GM18907 (cell line): Measurements from ENCODE around the gene CCDC74A.
"Not testable (repeated sequence)": the region's sequence is repeated elsewhere in the genome, so short reads cannot be mapped to it uniquely, and the experiment has no call there.

Experiments
- ATAC-seq: cut with Tn5 transposase; IDR thresholded peaks from one replicate; pipeline ENCODE4 v1.9.1; 2021; ENCODE audit warnings: mild to moderate bottlenecking, moderate library complexity; ENCODE audit not compliant: unreplicated experiment

Gene CCDC74A

DNA sequence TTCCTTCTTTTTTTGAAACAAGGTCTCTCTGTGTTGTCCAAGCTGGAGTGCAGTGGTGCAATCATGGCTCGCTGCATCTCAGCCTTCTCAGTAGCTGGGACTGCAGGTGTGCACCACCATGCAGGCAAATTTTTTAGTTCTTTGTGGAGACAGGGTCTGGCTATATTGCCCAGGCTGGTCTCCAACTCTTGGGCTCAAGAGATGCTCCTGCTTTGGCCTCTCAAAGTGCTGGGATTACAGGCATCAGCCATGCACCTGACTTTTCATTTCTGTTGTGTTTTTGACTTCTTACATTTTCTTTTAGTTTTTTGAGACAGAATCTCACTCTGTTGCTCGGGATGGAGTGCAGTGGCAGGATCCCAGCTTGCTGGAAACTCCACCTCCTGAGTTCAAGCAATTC is 2.4 kb upstream of the CCDC74A start:
- ATAC-seq, result not testable (repeated sequence)

DNA sequence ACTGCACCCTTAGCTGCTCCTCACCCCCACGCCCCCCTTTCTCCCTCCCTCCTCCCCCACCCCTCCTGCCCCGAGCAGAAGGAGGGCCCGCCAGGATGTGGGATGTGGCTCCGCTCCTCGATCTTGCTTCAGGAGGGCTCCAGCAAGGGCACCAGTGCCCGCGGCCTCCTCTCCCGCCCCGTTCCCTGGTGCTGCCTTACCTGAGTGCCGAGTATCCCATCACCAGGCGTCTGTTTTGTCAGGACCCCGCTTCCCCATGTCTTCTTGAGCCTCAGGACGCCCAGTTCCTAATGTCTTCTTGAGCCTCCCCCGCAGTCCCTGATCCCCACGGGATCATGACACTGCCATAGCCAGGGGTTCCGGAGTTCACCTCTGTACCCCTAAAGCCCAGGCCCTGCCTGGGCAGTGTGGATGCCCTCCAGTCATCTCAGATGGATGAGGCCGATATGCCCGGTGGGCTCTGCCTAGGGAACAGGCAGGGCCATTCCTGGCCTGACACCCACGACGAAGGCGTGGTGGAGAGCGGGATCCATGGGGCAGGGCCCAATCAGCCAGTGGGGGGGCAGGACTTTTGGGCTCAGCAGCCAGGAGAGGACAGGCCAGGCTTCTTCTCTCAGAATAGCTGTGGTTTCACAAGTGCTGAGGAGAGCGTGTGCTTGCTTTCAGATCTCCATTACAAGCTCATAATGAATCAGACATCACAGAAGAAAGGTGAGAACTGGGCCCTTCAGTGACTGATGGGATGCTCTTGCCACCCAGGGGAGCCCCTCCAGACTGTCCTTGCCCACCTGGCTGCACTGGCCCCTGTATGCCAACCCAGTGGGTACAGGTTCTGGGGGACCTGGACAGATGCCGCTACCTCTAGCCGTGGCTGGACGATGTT is 1.5 kb downstream of the CCDC74A start:
- peak; percentile 63 for ATAC-seq

DNA sequence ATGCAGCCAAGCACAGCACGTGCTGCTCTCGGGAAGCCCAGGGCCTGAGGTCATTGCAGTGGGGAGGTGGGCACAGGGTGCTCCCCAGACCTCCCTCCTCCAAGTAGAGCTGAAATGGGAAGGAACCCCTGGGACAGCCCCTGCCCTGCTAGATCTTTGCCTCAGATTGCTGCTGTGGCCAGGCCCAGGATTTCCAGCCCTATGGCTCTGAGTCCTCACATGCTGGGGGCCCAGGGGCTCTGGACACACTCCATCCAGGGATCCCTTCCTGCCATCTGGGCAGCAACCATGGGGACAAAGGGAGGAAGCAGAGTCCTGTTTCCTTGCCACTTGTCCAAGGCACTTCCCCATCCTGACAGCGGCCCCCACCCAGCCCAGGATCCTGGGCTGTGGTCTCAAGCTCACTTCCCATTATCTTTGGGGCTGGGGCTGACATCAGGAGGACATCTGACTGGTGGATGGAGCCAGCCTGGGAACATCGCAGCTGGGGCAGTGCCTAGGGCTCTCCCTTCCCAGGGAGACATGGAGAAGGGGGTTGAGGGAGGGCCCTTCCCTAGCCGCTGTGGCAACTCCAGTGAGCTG is 2.3 kb downstream of the CCDC74A start:
- not testable (repeated sequence) for ATAC-seq

DNA sequence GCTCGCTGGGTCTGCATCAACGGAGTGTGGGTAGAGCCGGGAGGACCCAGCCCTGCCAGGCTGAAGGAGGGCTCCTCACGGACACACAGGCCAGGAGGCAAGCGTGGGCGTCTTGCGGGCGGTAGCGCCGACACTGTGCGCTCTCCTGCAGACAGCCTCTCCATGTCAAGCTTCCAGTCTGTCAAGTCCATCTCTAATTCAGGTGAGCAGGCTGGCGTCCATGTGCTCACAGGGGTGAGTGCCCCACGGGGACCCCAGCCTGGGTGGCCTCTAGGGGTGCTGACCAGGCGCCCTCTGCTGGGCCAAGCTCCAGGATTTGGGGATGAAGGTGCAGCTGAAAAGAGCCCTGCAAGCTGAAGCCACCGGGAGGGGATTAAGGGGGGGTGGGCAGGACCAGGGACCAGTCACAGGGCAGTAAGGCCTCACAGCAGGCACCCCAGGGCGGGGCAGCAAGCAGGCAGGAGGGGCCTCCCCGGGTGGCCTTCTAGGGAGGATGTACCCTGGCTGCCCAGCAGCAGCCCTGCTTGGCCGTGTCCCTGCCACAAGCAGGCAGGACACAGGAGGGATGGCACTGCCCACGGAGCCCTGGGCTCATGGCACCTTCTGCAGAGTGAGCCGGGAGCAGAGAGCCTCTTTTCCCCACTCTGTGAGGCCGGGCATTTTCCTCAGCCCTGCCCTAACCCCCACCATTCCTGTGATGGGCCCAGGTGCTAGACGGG is 3.1 kb downstream of the CCDC74A start:
- ATAC-seq, result not testable (repeated sequence)

DNA sequence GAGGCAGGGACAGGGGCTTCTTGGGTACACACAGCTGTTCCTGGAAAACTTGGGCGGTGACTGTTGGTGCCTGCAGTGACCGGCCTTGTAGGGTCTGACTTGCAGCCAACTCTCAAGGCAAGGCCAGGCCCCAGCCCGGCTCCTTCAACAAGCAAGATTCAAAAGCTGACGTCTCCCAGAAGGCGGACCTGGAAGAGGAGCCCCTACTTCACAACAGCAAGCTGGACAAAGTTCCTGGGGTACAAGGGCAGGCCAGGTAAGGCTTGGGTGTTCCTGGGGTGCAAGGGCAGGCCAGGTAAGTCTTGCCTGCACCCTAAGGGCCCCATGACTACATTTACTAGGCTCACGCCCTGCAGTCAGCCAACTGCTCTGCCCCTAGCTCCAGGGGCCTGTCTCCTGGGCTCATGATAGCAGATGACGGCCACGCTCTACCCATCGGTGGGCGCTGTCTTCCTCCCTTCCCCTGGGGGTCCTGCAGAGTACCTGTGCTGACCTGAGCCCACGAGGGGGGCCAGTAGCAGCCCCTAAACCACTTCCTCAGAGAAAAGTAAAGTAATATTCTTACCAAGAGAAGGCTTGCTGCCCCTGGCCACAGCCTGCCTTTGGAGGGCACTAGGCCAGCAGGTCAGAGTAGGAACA is 4.0 kb downstream of the CCDC74A start:
- ATAC-seq, result not testable (repeated sequence)

DNA sequence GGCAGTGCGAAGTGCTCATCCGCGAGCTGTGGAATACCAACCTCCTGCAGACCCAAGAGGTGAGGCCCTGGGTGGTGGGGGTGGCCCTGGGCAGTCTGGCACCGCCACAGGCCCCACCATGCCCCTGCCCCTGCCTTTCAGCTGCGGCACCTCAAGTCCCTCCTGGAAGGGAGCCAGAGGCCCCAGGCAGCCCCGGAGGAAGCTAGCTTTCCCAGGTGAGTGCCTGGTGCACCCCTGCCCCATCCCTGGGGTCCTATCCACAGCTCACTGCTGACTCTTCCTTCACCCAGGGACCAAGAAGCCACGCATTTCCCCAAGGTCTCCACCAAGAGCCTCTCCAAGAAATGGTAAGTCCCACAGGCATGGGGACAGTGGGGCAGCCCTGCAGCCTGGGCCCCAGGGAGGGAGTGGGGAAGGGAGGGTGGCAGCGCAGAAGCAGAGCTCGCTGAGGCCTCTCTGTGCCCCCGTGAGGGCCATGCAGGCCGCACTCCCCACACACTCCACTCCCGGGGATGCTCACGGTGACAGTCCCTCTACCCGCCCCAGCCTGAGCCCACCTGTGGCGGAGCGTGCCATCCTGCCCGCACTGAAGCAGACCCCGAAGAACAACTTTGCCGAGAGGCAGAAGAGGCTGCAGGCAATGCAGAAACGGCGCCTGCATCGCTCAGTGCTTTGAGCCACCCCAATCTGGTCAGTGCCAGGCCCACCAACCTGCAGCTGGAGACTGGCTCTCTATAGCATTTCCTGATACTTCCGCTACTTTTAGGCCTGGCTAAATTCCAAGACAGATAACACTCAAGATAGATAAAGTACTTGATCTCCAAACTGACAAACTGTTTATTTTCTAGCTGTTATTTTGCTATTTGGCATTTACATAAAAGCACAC is 5.3 kb downstream of the CCDC74A start:
- not testable (repeated sequence) for ATAC-seq

DNA sequence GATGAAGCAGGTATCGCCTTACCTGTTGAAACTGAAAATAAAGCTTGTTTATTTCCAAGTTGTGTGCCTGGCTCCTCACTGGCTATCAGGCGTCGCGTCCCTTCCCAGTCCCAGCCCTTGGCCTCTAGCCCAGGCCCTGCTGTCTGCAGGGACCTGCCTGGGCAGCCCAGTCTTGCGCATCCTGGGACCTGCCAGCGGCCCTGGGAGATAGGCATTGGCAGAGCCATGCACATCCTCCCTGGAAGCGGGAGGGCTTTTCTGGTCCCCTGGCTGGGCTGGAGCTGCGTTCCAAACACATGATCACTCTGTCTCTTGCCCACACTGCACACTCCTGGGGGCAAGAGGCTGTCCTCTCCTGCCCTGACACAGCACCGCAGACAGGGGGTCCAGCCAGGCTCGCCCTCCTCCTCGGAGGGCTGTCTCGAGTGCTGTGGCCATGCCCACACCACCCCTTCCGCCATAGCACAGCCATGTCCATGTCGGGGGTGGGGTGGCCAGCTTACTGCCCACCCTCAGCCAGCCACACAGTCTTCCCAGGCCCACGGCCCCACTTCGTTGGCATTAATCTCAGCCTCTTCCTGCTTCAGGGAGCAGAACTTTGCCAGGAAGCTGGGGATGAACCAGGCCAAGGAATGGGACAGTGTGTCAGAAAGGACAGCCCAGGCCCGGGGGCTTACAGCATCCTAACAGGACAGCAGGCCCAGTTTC is 6.1 kb downstream of the CCDC74A start:
- ATAC-seq, result not testable (repeated sequence)

DNA sequence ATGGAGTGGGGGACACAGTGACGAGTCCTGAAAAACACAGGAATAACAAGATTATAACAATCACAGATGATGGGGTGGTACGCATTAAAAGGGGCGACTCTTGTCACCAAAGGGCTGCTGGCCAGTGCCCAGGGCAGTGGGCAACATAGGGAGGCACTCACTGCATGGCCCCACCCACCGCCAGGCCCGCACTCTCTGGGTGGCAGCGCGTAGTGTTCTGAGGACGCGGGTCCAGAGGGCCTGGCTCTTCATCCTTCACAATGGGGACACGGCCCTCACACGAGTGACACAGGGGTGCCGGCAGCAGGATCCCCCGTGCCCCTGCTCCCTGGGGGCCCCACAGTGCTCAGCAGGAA is 6.6 kb downstream of the CCDC74A start:
- not testable (repeated sequence) for ATAC-seq

DNA sequence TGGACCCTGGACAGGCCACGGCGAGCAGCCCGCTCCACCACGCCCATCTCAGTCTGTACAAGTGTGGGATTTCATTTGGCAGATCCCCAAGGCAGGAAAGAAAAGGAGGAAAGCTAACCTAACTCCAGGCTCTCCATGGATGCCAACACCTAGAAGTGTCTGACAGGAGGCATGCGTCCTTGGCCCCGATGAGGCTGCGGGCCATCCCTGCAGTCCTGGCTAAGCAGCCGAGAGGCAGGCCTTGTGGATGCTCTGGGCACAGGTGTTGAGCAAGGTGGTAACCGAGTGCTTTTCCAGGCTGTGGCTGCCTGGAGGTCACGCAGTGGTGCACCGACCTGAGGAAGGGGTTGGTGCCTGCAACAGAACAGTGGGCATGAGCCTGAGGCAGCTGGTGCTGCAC is 7.3 kb downstream of the CCDC74A start:
- not testable (repeated sequence) for ATAC-seq

DNA sequence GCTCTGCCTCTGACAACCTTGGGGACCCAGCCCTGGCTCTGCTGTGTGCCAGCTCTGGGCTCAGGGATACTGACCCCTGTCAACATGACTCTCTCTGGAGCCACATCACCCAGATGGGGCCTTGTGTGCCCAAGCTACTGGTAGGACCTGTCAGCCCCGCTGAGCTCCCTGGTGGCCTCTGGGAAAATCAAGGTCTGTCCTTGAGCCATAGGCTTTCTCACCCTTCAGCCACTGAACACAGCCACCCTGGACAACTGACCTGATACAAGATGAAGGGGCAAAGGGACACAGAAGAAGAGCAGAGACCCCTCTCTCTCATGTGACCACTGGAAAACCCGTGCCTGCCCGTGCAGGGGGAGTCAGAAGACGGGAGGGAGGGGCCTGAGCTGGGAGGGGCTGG is 7.8 kb downstream of the CCDC74A start:
- ATAC-seq, result no peak

DNA sequence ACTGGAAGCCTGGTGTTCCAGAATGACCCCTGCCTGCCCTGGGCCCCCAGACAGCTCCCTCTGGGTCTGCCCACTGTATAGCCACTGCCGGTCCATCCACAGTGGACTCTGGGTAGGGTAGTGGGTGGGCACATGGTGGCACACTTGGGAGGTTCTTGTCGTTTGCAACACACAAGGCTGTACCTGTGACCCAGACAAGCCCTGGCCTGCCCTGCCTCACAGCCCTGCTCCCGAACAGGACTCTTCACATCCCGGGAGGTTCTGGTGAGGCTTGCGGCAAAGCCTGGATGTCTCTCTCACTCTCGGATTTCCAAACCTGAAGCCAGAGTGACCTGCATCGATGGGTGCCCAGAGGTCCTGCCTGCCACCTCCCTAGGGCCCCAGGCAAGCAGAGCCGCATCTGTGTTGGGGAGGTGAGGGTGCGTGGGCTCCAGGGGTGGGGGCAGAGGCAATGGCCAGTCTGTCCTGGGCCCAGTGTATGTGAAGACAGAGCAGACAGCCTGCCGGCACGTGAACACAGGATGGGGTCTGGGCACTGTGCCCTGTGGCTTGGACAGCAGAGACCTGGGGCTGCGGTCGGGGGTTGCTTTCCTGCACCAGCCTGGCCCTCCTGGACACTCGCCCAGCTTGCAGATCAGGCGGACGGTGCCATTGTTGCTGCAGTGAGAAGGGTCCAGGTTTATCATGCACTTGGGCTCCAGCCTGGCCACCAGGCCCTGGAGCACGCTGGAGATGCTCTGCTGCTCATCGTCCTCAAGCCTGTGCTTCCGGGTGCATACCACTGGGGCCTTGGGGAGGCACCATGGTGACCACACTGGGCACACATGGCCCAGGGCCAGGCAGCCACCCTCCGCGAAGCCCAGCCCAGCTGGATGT is 8.5 kb downstream of the CCDC74A start:
- not testable (repeated sequence) for ATAC-seq

DNA sequence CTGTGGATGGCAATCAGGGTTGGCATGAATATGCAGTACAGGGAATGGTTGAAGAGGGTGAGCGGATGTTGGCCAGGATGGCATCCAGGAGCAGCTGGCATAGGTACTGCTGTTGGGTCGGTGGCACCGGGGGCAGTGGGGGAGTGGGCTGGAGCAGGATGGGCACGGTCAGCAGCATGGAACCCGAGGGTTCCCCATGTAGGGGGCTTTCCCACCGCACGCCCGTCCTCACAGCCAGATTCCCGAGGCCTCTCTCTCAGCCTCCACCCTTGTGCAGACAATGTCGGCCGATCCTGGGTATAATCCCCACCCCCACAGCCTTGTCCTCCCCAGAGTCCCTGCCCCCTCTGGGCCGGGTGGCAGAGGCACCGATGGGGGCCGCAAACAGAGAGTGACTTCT is 9.2 kb downstream of the CCDC74A start:
- not testable (repeated sequence) for ATAC-seq

DNA sequence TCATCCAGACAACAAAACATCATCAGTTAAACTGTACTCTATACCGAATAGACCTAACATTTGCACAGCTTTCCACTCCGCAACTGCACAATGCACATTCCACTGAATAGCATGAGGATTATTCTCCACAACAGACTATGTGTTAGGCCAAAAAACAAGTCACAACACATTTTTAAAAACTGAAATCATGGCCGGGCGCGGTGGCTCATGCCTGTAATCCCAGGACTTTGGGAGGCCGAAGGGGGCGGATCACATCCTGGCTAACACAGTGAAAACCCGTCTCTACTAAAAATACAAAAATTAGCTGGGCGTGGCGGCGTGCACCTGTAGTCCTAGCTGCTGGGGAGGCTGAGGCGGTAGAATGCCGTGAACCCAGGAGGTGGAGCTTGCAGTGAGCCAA is 11.2 kb downstream of the CCDC74A start:
- ATAC-seq, result not testable (repeated sequence)

DNA sequence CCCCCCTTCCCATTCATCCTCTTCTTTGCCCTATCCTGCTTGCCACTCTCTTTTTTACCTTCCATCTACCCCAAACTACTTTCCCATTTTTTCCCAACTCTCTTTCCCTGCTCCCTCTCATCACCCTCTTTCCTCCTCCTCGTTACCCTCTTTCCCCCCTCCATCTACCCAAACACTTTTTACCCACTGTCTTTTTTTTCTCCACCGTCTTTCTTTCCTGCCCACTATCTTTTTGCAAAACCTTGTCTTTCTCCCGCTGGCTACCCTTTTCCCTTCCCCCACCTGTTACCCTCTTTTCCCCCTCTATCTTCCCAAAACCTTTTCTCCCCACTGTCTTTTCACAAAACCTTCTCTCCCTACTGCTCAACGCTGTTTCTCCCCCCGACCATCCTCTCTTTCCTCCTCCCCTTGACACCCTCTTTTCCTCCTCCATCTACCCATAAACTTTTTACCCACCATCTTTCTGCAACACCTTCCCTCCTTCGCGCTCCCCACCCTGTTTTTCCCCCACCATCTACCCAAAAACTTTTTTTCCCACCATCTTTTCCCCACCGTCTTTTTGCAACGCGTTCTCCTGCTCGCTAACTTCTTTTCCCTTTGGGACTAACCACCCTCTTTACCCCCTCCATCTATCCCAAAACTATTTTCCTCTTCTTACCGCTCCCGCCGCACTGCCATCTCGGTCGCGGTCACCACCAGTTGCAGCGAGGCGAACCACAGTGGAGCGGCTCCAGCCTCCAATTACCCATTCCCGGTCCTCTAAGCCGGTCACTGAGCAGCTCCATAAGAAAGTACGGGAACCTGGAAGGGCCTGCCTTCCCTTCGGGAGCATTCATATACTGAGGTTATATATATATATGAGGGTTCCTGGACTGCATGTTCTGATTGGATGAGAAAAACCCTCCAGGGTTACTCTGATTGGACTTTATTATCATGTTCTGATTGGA is 15.0 kb downstream of the CCDC74A start:
- ATAC-seq, result no peak

DNA sequence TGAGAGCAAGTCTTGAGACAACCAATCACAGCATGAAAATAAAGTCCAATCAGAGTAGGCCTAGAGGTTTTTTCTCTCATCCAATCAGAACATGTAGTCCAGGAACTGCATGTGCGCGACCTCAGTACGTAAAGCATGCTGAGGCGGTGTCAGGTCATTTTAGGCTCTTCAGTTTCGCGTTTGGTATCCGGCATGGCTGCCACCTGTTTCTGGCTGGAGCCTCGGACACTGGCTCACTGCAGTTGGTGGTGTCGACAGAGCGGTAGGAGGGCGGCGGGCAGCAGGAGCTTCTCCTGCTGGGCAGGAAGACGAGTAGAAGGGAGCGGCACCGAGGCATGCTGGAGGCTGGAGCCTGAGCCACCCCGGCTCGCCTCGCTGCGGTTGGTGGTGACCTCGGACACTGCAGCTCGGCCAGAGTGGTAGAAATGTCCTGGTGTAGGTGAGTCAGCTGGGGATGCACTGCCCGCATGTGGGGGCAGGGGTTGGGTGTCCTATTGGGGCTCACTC is 15.8 kb downstream of the CCDC74A start:
- ATAC-seq, result no peak

DNA sequence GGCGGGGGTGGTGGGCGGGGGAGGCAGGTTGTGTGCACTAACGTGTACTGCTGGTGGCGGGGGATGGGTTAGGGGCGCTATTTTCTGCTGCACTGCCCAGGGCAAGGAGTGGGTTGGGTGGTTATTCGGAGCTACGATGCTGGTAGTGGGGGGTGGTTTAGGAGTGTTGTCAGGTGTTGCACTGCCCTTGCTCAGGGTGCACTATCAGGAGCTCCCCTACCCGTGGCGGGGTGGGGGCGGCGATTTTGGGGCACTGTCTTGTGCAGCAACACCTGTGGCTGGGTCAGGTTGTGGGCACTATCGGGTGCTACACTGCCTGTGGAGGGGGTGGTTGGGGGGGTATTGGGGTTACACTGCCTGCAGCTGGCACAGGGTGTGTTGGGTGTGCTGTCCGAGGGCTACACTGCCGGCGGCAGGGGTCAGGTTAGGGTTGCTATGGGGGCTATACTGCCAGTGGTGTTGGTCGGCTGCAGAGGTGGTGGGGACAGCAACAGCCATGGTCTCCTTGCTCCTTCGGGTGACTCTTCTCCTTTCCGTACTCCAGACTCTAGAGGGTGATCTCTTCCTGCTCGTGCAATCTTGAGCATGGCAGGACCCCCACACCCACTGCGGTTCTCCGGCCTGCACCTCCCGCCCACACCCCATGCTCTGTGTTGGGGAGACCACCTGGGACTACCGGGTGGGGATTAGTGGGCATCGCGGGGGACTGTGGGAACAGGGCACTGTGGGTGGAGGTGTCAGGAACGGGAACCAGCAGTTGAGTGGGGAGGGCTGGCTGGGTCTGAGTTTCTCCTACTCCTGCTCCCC is 16.5 kb downstream of the CCDC74A start:
- ATAC-seq, result not testable (repeated sequence)

DNA sequence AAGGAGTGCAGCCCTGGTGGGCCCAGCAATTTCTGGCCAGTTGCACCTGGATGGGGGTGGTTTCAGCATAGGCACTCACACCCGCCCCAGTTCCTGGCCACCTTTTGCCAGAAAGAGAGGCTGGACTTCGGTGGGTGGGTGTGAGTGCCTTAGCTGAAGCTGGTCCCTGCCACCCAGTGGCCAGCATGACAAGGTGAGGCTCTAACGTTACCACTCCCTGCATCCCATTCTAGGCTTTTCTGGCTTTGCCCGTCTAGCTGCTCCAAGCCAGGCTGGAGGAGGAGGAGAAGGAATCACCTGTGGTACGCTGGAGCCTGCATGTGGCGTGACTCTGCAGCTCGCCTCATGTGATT is 17.1 kb downstream of the CCDC74A start:
- not testable (repeated sequence) for ATAC-seq
